Keratinocyte (primary cell): Measurements from ENCODE around the gene CUL2.

Experiments used
- EZH2 ChIP-seq: IDR thresholded peaks from one replicate; pipeline ENCODE4 v1.6.1; 2012; ENCODE audit warnings: inconsistent platforms, mild to moderate bottlenecking, low read length, moderate library complexity
- TF ChIP-seq, protein P1 (sequence below), 3 experiments: IDR thresholded peaks in 1 of 3; conservative IDR thresholded peaks in 1 of 3; optimal IDR thresholded peaks in 1 of 3; 2 replicates in 2 of 3; 3 replicates in 1 of 3; pipeline versions ENCODE3 to v1.5.1; 2011; ENCODE audit warnings: low read length in 3 of 3, mild to moderate bottlenecking in 3 of 3, moderate library complexity in 2 of 3, control low read depth in 1 of 3, inconsistent platforms in 1 of 3; ENCODE audit not compliant: insufficient read depth in 2 of 3; ENCODE audit errors: extremely low read depth in 1 of 3

DNA sequence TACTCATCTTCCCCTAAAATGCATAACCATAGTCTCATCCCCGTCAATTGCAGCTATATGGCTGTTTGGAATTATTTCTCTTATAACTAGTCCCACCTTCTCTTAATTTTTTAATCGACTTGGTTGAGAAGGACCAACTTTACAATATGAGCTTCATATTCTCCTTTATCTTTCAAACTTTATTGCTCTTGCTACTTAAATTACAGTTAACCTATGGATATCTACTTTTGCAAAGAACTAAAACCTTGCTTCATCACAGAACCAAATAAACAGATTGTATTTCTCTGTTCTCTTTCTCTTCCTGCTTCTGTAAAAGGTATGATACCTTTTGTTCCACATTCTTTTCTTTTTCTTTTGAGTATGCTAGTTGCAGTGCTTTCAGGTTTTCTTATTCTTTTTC is 42.6 kb upstream of the CUL2 start:
- TF ChIP-seq, protein P1, sequence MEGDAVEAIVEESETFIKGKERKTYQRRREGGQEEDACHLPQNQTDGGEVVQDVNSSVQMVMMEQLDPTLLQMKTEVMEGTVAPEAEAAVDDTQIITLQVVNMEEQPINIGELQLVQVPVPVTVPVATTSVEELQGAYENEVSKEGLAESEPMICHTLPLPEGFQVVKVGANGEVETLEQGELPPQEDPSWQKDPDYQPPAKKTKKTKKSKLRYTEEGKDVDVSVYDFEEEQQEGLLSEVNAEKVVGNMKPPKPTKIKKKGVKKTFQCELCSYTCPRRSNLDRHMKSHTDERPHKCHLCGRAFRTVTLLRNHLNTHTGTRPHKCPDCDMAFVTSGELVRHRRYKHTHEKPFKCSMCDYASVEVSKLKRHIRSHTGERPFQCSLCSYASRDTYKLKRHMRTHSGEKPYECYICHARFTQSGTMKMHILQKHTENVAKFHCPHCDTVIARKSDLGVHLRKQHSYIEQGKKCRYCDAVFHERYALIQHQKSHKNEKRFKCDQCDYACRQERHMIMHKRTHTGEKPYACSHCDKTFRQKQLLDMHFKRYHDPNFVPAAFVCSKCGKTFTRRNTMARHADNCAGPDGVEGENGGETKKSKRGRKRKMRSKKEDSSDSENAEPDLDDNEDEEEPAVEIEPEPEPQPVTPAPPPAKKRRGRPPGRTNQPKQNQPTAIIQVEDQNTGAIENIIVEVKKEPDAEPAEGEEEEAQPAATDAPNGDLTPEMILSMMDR (optimal IDR thresholded peaks at IDR 0.05 in 1 of 3, IDR thresholded peaks at IDR 0.05 in 1 of 3, conservative IDR thresholded peaks at IDR 0.05 in 1 of 3; ENCODE audit: extremely low read depth in 1 of 3, insufficient read depth in 2 of 3, low read length in 3 of 3) = no peak
- TF ChIP-seq EZH2 = no peak
